Measurements from ENCODE around the gene PAFAH1B2. TPM values are rescaled to one million over a fixed set of nuclear protein-coding genes. Genes with fewer than 3 reads are reported as not detected.
A peak's percentile ranks its signal among the peaks of the same experiment; 100 is the strongest.

Gene PAFAH1B2
- total RNA-seq, 1 donor from 2014 or later = 161 TPM

- Mint-ChIP-seq H3K27ac (ENCODE audit: unreplicated experiment) (no peak overlapping the region), H3K9me3 (ENCODE audit: unreplicated experiment) (peaks cover 3% of the 10 kb centered on the region), H3K36me3 (ENCODE audit: unreplicated experiment) (no peaks in the 10 kb centered on the region), H3K4me1 (ENCODE audit: low read depth, unreplicated experiment) (peaks cover 27% of the 10 kb centered on the region), H3K4me3 (ENCODE audit: unreplicated experiment) (peak overlapping the region; percentile 88), H3K27me3 (ENCODE audit: unreplicated experiment) (peaks cover 7% of the 10 kb centered on the region)
- no peak for DNase-seq
- no peak for TF ChIP-seq CTCF (IDR thresholded peaks at IDR 0.05; ENCODE audit: partially characterized antibody, unreplicated experiment)
Observed at GRCh38 chr11:117097014-117097388, 47.1 kb upstream of the PAFAH1B2 start.

- H3K36me3 Mint-ChIP-seq (ENCODE audit: unreplicated experiment) = no peaks in the 10 kb centered on the region
- peaks cover 3% of the 10 kb centered on the region for H3K9me3 Mint-ChIP-seq (ENCODE audit: unreplicated experiment)
Observed at GRCh38 chr11:117097389-117098268, 46.5 kb upstream of the PAFAH1B2 start.

GRCh38 chr11:117098269-117099232, 45.5 kb upstream of the PAFAH1B2 start, which contains the start of gene SIK3:
Gene SIK3, minus strand, starts transcription at chr11:117098428. Its CDS starts 13 bp downstream, at chr11:117098415.
- TF ChIP-seq CTCF (IDR thresholded peaks at IDR 0.05; ENCODE audit: partially characterized antibody, unreplicated experiment) = no peak
- H3K4me1 Mint-ChIP-seq (ENCODE audit: low read depth, unreplicated experiment) = peaks cover 27% of the 10 kb centered on the region
- peak; percentile 92 for DNase-seq
- peaks cover 3% of the 10 kb centered on the region for H3K9me3 Mint-ChIP-seq (ENCODE audit: unreplicated experiment)
- H3K36me3 Mint-ChIP-seq (ENCODE audit: unreplicated experiment) = no peaks in the 10 kb centered on the region
- H3K4me3 Mint-ChIP-seq (ENCODE audit: unreplicated experiment) = peak within 1 kb of the TSS; percentile 90
- H3K27ac Mint-ChIP-seq (ENCODE audit: unreplicated experiment) = peak within 1 kb of the TSS; percentile 57
- peaks cover 7% of the 10 kb centered on the region for H3K27me3 Mint-ChIP-seq (ENCODE audit: unreplicated experiment)

More at GRCh38 chr11:117097389-117098268, 46.5 kb upstream of the PAFAH1B2 start:
- peak overlapping the region; percentile 88 for H3K4me3 Mint-ChIP-seq (ENCODE audit: unreplicated experiment)
- peak overlapping the region; percentile 40 for H3K27ac Mint-ChIP-seq (ENCODE audit: unreplicated experiment)
- peaks cover 27% of the 10 kb centered on the region for H3K4me1 Mint-ChIP-seq (ENCODE audit: low read depth, unreplicated experiment)
- no peak for DNase-seq
- H3K27me3 Mint-ChIP-seq (ENCODE audit: unreplicated experiment) = peaks cover 7% of the 10 kb centered on the region
- no peak for TF ChIP-seq CTCF (IDR thresholded peaks at IDR 0.05; ENCODE audit: partially characterized antibody, unreplicated experiment)

GRCh38 chr11:117099696-117100095, 44.4 kb upstream of the PAFAH1B2 start:
- H3K36me3 Mint-ChIP-seq (ENCODE audit: unreplicated experiment) = no peaks in the 10 kb centered on the region
- peaks cover 3% of the 10 kb centered on the region for H3K9me3 Mint-ChIP-seq (ENCODE audit: unreplicated experiment)
- no peak for TF ChIP-seq CTCF (IDR thresholded peaks at IDR 0.05; ENCODE audit: partially characterized antibody, unreplicated experiment)
- H3K27ac Mint-ChIP-seq (ENCODE audit: unreplicated experiment) = no peak overlapping the region
- no peak for DNase-seq
- peaks cover 26% of the 10 kb centered on the region for H3K4me1 Mint-ChIP-seq (ENCODE audit: low read depth, unreplicated experiment)
- H3K27me3 Mint-ChIP-seq (ENCODE audit: unreplicated experiment) = peaks cover 7% of the 10 kb centered on the region
- H3K4me3 Mint-ChIP-seq (ENCODE audit: unreplicated experiment) = peak overlapping the region; percentile 90

Data from glutamatergic neuron (in vitro differentiated cells).